ENCODE data around the gene PDZD2. TPM values are rescaled to one million over a fixed set of nuclear protein-coding genes. Genes with fewer than 3 reads are reported as not detected.

Gene PDZD2
- total RNA-seq, 3 donors from 2014 or later (not counting 1 experiment from before 2014, with no cell fraction given), result 0.50 to 1.3 (median 0.66) TPM

DNA sequence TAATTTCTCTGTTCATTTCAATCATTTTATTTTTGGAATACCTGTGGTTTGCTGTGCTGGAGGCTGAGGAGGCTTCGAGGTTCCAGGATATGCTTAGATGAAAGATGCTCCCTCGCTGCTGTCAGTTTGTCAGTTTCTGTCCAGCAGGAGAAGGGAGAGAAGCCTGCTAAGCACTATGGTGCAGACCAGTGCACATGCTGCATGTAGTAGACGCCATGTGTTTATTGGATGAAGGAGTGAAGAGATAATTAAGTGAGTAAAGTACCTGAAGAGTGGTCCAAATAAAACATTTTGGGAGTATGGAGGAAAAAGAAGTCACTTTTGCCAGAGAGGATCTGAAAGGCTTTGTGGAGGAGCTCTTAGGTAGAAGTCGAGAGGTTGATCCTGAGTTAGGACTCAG, 2.1 kb downstream of the PDZD2 start:
- Mint-ChIP-seq H3K4me1 (peaks cover 5 to 8% of the 10 kb centered on the region in 2 donors), H3K27me3 (ENCODE audit: low read depth in 2 of 2) (peaks cover 6 to 10% of the 10 kb centered on the region in 2 donors), H3K27ac (no peak overlapping the region), H3K36me3 (no peaks in the 10 kb centered on the region), H3K4me3 (no peak overlapping the region), H3K9me3 (no peaks in the 10 kb centered on the region)
- peaks cover 12% of the 10 kb centered on the region for H3K27me3 ChIP-seq (ENCODE audit: control insufficient read depth, insufficient read depth, low read length)
- WGBS (ENCODE audit: insufficient coverage), result 90% methylated on average over 4 of the region's 4 CpGs
- no peak overlapping the region for H3K27ac ChIP-seq (ENCODE audit: low read length)
- ATAC-seq (no peak), DNase-seq (no peak)
- H3K4me1 ChIP-seq (ENCODE audit: control insufficient read depth, insufficient read depth, low read length), result peaks cover 15% of the 10 kb centered on the region
- no peaks in the 10 kb centered on the region for H3K9me3 ChIP-seq (ENCODE audit: control insufficient read depth, insufficient read depth, low read length)
- H3K4me3 ChIP-seq (ENCODE audit: low read length), result no peak overlapping the region
- TF ChIP-seq, protein P1, sequence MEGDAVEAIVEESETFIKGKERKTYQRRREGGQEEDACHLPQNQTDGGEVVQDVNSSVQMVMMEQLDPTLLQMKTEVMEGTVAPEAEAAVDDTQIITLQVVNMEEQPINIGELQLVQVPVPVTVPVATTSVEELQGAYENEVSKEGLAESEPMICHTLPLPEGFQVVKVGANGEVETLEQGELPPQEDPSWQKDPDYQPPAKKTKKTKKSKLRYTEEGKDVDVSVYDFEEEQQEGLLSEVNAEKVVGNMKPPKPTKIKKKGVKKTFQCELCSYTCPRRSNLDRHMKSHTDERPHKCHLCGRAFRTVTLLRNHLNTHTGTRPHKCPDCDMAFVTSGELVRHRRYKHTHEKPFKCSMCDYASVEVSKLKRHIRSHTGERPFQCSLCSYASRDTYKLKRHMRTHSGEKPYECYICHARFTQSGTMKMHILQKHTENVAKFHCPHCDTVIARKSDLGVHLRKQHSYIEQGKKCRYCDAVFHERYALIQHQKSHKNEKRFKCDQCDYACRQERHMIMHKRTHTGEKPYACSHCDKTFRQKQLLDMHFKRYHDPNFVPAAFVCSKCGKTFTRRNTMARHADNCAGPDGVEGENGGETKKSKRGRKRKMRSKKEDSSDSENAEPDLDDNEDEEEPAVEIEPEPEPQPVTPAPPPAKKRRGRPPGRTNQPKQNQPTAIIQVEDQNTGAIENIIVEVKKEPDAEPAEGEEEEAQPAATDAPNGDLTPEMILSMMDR (IDR thresholded peaks at IDR 0.05), result no peak
- intact Hi-C loops (cut with micrococcal nuclease), result no loop called here
- H3K36me3 ChIP-seq (ENCODE audit: control insufficient read depth, insufficient read depth, low read length), result no peaks in the 10 kb centered on the region

DNA sequence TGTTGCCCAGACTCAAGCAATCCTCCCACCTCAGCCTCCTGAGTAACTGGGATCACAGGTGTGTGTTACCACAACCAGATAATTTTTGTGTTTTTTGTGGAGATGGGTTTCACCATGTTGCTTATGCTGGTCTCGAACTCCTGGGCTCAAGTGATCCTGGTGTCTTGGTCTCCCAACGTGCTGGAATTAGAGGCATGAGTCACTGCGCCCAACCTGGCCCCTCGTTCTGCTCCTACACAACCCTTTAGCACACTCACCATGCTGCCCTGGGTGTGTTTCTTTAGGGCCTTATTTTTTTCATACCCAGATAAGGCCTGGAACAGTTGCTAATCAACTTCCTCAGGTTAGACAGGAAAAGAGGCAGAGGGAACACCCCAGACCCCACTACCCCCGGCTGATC, 2.6 kb downstream of the PDZD2 start:
- Mint-ChIP-seq H3K4me1 (peaks cover 5 to 8% of the 10 kb centered on the region in 2 donors), H3K4me3 (no peak overlapping the region), H3K9me3 (no peaks in the 10 kb centered on the region), H3K27ac (no peak overlapping the region), H3K36me3 (no peaks in the 10 kb centered on the region), H3K27me3 (ENCODE audit: low read depth in 2 of 2) (peaks cover 3 to 10% of the 10 kb centered on the region in 2 donors)
- Histone ChIP-seq H3K36me3 (ENCODE audit: control insufficient read depth, insufficient read depth, low read length) (no peaks in the 10 kb centered on the region), H3K4me1 (ENCODE audit: control insufficient read depth, insufficient read depth, low read length) (peaks cover 15% of the 10 kb centered on the region), H3K9me3 (ENCODE audit: control insufficient read depth, insufficient read depth, low read length) (no peaks in the 10 kb centered on the region), H3K4me3 (ENCODE audit: low read length) (no peak overlapping the region), H3K27me3 (ENCODE audit: control insufficient read depth, insufficient read depth, low read length) (peaks cover 12% of the 10 kb centered on the region), H3K27ac (ENCODE audit: low read length) (no peak overlapping the region)
- DNase-seq (no peak), ATAC-seq (no peak)
- WGBS (ENCODE audit: insufficient coverage), result 77% methylated on average over 5 of the region's 5 CpGs
- intact Hi-C loops (cut with micrococcal nuclease), result no loop called here
- TF ChIP-seq, protein P1 (IDR thresholded peaks at IDR 0.05), result no peak

DNA sequence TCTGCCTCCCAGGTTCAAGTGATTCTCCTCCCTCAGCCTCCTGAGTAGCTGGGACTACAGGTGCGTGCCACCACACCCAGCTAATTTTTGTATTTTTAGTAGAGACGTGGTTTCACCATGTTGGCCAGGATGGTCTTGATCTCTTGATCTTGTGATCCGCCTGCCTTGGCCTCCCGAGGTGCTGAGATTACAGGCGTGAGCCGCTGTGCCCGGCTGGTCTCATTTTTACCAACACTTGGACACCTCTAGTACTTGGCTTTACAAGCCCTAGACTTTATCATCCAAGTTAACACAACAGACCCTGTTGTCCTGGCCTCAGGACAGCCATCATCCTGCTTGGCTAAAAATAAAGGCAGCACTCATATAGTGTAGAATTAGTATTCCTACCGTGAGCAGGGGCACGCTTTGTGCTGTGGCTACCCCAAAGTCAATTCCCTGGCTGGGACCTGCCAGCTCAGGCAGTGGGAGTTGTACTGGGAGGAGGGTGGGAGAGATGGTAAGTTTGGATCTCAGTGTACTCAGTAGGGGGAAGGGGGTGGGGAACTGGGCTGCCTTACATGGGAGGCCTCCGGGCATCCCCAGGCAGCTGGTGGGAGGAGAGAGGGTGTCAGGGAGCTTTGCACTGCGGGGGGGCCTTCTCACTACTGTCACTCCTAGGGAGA, 6.6 kb downstream of the PDZD2 start:
- Histone ChIP-seq H3K4me3 (ENCODE audit: low read length) (no peak overlapping the region), H3K27ac (ENCODE audit: low read length) (no peak overlapping the region), H3K36me3 (ENCODE audit: control insufficient read depth, insufficient read depth, low read length) (no peaks in the 10 kb centered on the region), H3K27me3 (ENCODE audit: control insufficient read depth, insufficient read depth, low read length) (no peaks in the 10 kb centered on the region), H3K9me3 (ENCODE audit: control insufficient read depth, insufficient read depth, low read length) (no peaks in the 10 kb centered on the region), H3K4me1 (ENCODE audit: control insufficient read depth, insufficient read depth, low read length) (no peaks in the 10 kb centered on the region)
- TF ChIP-seq, protein P1 (IDR thresholded peaks at IDR 0.05), result no peak
- WGBS (ENCODE audit: insufficient coverage), result 83% methylated on average over 11 of the region's 11 CpGs
- DNase-seq (no peak), ATAC-seq (no peak)
- intact Hi-C loops (cut with micrococcal nuclease), result no loop called here
- H3K36me3 Mint-ChIP-seq, result no peaks in the 10 kb centered on the region
- peaks cover 6 to 7% of the 10 kb centered on the region in 2 donors for H3K27me3 Mint-ChIP-seq (ENCODE audit: low read depth in 2 of 2)
- no peaks in the 10 kb centered on the region for H3K4me1 Mint-ChIP-seq
- H3K9me3 Mint-ChIP-seq, result no peaks in the 10 kb centered on the region
- H3K4me3 Mint-ChIP-seq, result no peak overlapping the region
- H3K27ac Mint-ChIP-seq, result no peak overlapping the region

DNA sequence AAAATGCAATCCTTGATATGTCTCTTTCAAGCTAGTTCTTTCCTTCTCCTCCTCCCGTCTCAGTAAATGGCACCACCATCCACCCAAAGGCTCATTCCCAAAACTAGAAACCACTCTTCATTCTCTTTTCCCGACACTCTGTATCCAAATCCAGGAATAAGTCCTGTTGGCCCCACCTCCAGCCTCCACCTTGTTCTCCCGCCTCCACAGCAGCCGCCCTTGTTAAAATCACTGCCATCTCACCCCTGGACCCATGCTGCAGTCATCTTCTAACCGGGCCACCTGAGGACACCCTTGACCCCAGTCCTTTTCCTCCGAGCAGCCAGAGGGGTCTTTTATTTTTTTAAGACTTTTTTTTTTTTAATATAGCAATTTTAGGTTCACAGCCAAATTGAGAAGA, 9.4 kb downstream of the PDZD2 start:
- no peaks in the 10 kb centered on the region for H3K4me1 ChIP-seq (ENCODE audit: control insufficient read depth, insufficient read depth, low read length)
- no peaks in the 10 kb centered on the region for H3K36me3 ChIP-seq (ENCODE audit: control insufficient read depth, insufficient read depth, low read length)
- H3K27me3 ChIP-seq (ENCODE audit: control insufficient read depth, insufficient read depth, low read length), result no peaks in the 10 kb centered on the region
- Mint-ChIP-seq H3K4me1 (no peaks in the 10 kb centered on the region), H3K9me3 (no peaks in the 10 kb centered on the region), H3K4me3 (no peak overlapping the region), H3K27ac (no peak overlapping the region), H3K27me3 (ENCODE audit: low read depth in 2 of 2) (peaks cover 6 to 7% of the 10 kb centered on the region in 2 donors), H3K36me3 (no peaks in the 10 kb centered on the region)
- 93% methylated on average over 4 of the region's 6 CpGs for WGBS (ENCODE audit: insufficient coverage)
- intact Hi-C loops (cut with micrococcal nuclease), result no loop called here
- ATAC-seq (no peak), DNase-seq (no peak)
- no peak overlapping the region for H3K27ac ChIP-seq (ENCODE audit: low read length)
- TF ChIP-seq, protein P1 (IDR thresholded peaks at IDR 0.05), result no peak
- no peak overlapping the region for H3K4me3 ChIP-seq (ENCODE audit: low read length)
- H3K9me3 ChIP-seq (ENCODE audit: control insufficient read depth, insufficient read depth, low read length), result no peaks in the 10 kb centered on the region

All from natural killer cell (primary cell).